Epithelial cell of proximal tubule (primary cell): ENCODE measurements around the gene CLDN4. TPM values are rescaled to one million over a fixed set of nuclear protein-coding genes. Genes with fewer than 3 reads are reported as not detected.

Experiments used
- DNase-seq: peaks from one replicate; pipeline ENCODE4 v3.0.0-alpha.2; 2011; ENCODE audit warnings: low read depth
- H3K4me3 ChIP-seq: 2 replicates; pipeline ENCODE4 v1.5.1; 2011; ENCODE audit warnings: low read depth, mild to moderate bottlenecking, low read length
- total RNA-seq: library from RNA; depleted of rRNA; stranded (reverse); fragments of >200 nt; gene quantifications from 2 replicates; pipeline ENCODE4 v1.2.3, GENCODE V29; 2015
- TF ChIP-seq, protein P1 (sequence below): conservative IDR thresholded peaks from 2 replicates; pipeline ENCODE4 v1.5.1; 2012; ENCODE audit warnings: low read depth, mild to moderate bottlenecking, low read length

Gene CLDN4
- total RNA-seq, 1 donor from 2014 or later: 503 TPM

GRCh38 chr7:73847941-73848723 is 17.3 kb downstream of the CLDN4 start:
- DNase-seq: no peak
- no peak overlapping the region for H3K4me3 ChIP-seq
- TF ChIP-seq, protein P1, sequence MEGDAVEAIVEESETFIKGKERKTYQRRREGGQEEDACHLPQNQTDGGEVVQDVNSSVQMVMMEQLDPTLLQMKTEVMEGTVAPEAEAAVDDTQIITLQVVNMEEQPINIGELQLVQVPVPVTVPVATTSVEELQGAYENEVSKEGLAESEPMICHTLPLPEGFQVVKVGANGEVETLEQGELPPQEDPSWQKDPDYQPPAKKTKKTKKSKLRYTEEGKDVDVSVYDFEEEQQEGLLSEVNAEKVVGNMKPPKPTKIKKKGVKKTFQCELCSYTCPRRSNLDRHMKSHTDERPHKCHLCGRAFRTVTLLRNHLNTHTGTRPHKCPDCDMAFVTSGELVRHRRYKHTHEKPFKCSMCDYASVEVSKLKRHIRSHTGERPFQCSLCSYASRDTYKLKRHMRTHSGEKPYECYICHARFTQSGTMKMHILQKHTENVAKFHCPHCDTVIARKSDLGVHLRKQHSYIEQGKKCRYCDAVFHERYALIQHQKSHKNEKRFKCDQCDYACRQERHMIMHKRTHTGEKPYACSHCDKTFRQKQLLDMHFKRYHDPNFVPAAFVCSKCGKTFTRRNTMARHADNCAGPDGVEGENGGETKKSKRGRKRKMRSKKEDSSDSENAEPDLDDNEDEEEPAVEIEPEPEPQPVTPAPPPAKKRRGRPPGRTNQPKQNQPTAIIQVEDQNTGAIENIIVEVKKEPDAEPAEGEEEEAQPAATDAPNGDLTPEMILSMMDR: no peak

GRCh38 chr7:73850781-73851207 is 20.0 kb downstream of the CLDN4 start:
- H3K4me3 ChIP-seq: no peak overlapping the region
- TF ChIP-seq, protein P1: no peak
- peak; percentile 99 for DNase-seq

DNA sequence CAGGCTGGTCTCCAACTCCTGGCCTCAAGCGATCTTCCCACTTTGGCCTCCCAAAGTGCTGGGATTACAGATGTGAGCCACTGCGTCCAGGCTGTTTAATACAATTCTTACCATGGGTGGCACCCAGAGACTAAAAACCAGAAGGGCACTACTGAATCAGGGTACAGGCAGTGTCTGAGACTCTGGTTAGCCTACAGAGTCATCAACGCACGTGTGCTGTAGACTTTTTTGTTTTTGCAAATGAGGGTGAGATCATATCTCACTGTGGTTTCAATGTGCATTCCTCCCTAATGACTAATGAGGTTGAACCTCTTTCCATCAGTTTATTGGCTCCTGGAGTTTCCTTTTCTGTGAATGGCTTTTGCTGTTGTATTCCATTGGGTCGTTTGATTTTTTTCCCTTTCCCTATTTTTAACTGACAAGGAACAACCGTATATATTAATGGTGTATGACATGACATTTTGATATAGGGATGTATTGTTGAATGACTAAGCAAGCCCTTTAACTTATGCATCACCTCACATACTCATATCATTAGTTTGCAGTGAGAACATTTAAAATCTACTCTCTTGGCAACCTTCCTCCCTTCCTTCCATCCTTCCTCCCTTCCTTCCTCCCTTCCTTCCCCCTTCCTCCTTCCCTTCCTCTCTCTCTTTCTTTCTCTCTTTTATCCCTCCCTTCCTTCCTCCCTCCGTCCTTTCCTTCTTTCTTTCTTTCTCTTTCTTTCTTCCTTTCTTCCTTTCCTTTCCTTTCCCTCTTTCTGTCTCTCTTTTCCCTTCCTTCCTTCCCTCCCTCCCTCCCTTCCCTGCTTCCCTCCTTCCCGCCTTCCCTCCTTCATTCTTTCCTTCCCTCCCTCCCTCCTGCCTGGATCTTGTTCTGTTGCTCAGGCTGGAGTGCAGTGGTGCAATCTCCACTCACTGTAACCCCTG is 20.9 kb downstream of the CLDN4 start:
- TF ChIP-seq, protein P1: no peak
- DNase-seq: peak; percentile 98
- H3K4me3 ChIP-seq: no peak overlapping the region

- no peak overlapping the region for H3K4me3 ChIP-seq
- TF ChIP-seq, protein P1: no peak
- no peak for DNase-seq
Observed at GRCh38 chr7:73852500-73852899, 21.7 kb downstream of the CLDN4 start.

DNA sequence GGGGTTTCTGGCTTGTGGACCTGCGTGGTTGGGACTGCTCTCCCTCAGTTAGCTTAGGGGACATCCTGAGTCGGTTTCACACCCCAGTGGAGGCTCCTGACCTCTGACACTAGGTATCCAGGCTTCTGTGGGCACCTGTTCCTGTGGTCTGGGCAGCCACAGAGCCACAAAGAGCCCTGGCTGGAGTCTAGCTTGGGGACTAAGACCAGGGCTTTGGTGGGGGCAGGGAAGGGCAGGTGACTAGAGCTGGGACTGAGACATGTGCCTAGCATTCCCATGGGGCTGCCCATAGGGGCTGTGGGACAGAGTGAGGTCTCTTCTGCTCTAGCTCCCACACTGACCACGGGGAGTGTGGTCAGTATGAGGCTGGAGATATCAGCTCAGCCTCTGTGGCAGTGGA is 26.1 kb downstream of the CLDN4 start:
- TF ChIP-seq, protein P1: no peak
- H3K4me3 ChIP-seq: no peak overlapping the region
- DNase-seq: no peak

- TF ChIP-seq, protein P1: no peak
- no peak overlapping the region for H3K4me3 ChIP-seq
- no peak for DNase-seq
Observed at GRCh38 chr7:73858807-73859206, 28.0 kb downstream of the CLDN4 start.
